LNCAP (cell line): Measurements from ENCODE around the gene SPSB3.

Experiments
- CTCF ChIP-seq: fragments of 450-650 bp; IDR thresholded peaks from 2 replicates; pipeline ENCODE4 v1.5.1; 2017; ENCODE audit warnings: mild to moderate bottlenecking

The SPSB3 gene

GRCh38 chr16:1825381-1825863, 43.1 kb upstream of the SPSB3 start:
- no peak for TF ChIP-seq CTCF

- no peak for TF ChIP-seq CTCF
These were observed 41.5 kb upstream of the SPSB3 start for GRCh38 chr16:1823821-1824220.

GRCh38 chr16:1822801-1823200, 40.4 kb upstream of the SPSB3 start:
- TF ChIP-seq CTCF = no peak

- TF ChIP-seq CTCF = no peak
These were observed 39.7 kb upstream of the SPSB3 start for GRCh38 chr16:1821861-1822611.

DNA sequence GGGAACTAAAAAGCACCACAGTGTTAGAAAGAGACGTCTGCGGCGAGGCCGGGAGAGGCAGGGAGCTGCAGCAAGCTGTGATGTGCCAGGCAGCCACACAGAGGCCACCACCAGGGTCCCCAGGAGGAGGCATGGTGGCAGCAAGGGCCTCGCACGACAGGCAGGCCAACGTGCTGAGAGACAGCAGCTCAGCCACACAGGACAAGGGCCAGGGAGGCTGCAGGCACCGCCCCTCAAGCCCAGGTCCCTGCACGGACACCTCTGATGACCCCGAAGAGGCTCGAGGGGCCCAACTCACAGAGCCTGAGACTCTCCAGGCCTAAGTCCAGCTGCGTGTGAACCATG, 38.5 kb upstream of the SPSB3 start:
- TF ChIP-seq CTCF = no peak

DNA sequence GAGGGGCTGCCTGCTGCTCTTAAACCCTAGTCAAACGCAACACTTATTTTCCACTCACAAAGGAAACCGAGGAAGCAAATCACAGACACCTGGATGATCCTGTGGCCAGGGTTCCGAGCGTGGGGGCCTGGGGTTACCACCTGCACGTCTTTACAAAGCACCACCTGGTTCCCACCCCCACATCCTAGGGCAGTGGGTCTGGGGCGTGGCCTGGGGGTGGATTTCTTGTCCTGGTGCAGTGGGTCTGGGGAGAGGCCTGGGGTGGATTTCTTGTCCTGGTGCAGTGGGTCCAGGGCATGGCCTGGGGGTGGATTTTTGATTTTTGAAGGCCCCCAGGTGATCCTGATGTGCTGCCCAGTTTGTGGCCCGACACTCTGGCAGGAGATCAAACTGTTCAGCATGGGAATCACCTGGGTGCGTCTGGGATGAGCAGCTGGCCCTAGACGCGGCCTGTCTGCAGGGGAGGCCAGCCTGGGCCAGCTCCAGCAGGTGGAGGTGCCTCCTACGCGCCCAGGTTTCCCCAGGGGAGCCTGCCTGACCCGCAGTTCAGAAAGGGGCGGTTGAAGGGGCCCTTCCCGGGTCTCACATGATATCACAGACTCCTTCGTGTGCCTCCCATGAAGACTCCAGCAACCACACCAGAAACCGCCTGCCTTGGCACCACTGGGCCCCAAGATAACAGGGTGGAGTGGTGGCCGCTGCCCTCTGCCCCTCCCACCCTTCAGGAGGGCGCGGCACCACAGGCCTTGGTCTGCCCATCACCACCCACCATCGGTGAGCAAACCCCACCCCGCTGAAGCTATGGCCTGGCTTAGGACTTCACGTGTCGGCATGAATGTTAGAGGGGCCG, 38.0 kb upstream of the SPSB3 start:
- TF ChIP-seq CTCF = no peak

DNA sequence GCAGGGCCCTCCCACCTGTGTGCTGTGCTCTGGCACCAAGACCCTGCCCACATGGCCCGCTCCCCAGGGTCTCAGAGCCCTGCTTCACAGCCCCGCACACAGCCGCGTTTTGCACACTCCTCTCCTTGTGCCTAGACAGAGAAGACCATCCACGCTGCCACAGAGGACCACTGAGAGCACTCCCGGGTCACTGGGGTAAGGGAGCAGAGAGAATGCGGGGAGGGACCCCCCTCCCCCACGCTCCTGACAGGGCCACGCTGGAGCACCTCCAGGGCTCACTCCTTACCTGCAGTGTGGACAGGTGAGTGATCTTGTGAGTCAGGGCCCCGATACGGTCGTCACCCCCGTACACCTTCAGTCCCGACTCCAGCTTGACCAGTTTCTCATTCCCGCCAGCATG, 37.2 kb upstream of the SPSB3 start:
- TF ChIP-seq CTCF = no peak
